Neuronal stem cell (in vitro differentiated cells): ENCODE data around the gene CCDC91.

Experiments
- DNase-seq: peaks from one replicate; pipeline ENCODE4 v3.0.0-alpha.2; 2013; ENCODE audit warnings: low spot score
- H2AFZ ChIP-seq: one replicate; pipeline ENCODE4 v1.6.1; 2013; ENCODE audit warnings: mild to moderate bottlenecking, low read length, inconsistent platforms
- H2AK5ac ChIP-seq: 2 replicates; pipeline ENCODE4 v1.6.1; 2013; ENCODE audit warnings: low read depth, mild to moderate bottlenecking, inconsistent platforms, low read length, moderate library complexity, mixed read lengths
- H2BK120ac ChIP-seq: 2 replicates; pipeline ENCODE4 v1.6.1; 2013; ENCODE audit warnings: low read depth, mild to moderate bottlenecking, inconsistent platforms, low read length, moderate library complexity, mixed read lengths
- H2BK12ac ChIP-seq: one replicate; pipeline ENCODE4 v1.6.1; 2013; ENCODE audit warnings: low read length, inconsistent platforms
- H2BK15ac ChIP-seq: 2 replicates; pipeline ENCODE4 v1.6.1; 2013; ENCODE audit warnings: mild to moderate bottlenecking, low read length, inconsistent platforms, mixed read lengths
- H2BK5ac ChIP-seq: one replicate; pipeline ENCODE4 v1.6.1; 2013; ENCODE audit warnings: inconsistent platforms, mild to moderate bottlenecking, low read length, moderate library complexity
- H3K14ac ChIP-seq: one replicate; pipeline ENCODE4 v1.6.1; 2013; ENCODE audit warnings: low read length, inconsistent platforms
- H3K18ac ChIP-seq: 2 replicates; pipeline ENCODE4 v1.6.1; 2013; ENCODE audit warnings: low read length, inconsistent platforms
- H3K23ac ChIP-seq: 2 replicates; pipeline ENCODE4 v1.6.1; 2013; ENCODE audit warnings: low read depth, mild to moderate bottlenecking, mixed read lengths, low read length, inconsistent platforms; ENCODE audit not compliant: poor library complexity
- H3K27ac ChIP-seq: replicated peaks from 3 replicates; pipeline ENCODE4 v1.5.1; 2013; ENCODE audit warnings: low read length, inconsistent platforms
- H3K27me3 ChIP-seq, 3 experiments: 2 replicates each; pipeline ENCODE4 v1.6.1; 2013; ENCODE audit warnings: low read length in 3 of 3, mild to moderate bottlenecking in 2 of 3, inconsistent platforms in 1 of 3, low read depth in 1 of 3, mixed read lengths in 1 of 3, moderate library complexity in 1 of 3; ENCODE audit not compliant: control insufficient read depth in 3 of 3, insufficient read depth in 3 of 3
- H3K36me3 ChIP-seq, 2 donors: replicated peaks in 1 of 2; 2 replicates each; pipeline ENCODE4 v1.6.1; 2013; ENCODE audit warnings: low read length in 2 of 2; ENCODE audit not compliant: control insufficient read depth in 2 of 2, insufficient read depth in 2 of 2
- H3K4ac ChIP-seq: 2 replicates; pipeline ENCODE4 v1.6.1; 2013; ENCODE audit warnings: inconsistent platforms, mild to moderate bottlenecking, low read length, moderate library complexity
- H3K4me1 ChIP-seq, 2 donors: 1 replicate in 1 of 2; 2 replicates in 1 of 2; pipeline ENCODE4 v1.6.1; 2013; ENCODE audit warnings: low read length in 2 of 2, low read depth in 1 of 2; ENCODE audit not compliant: control insufficient read depth in 2 of 2, insufficient read depth in 1 of 2
- H3K4me2 ChIP-seq: one replicate; pipeline ENCODE4 v1.6.1; 2013; ENCODE audit warnings: mild to moderate bottlenecking, low read length, inconsistent platforms; ENCODE audit not compliant: insufficient read depth, poor library complexity, severe bottlenecking
- H3K4me3 ChIP-seq, 2 donors: 2 replicates each; pipeline ENCODE4 v1.5.1; 2013; ENCODE audit warnings: low read length in 2 of 2, mild to moderate bottlenecking in 2 of 2, inconsistent platforms in 1 of 2, moderate library complexity in 1 of 2
- H3K79me1 ChIP-seq: one replicate; pipeline ENCODE4 v1.6.1; 2013; ENCODE audit warnings: low read depth, mild to moderate bottlenecking, inconsistent platforms, low read length, moderate library complexity
- H3K9ac ChIP-seq: one replicate; pipeline ENCODE4 v1.6.1; 2013; ENCODE audit warnings: mild to moderate bottlenecking, low read depth, low read length, inconsistent platforms; ENCODE audit not compliant: poor library complexity
- H3K9me3 ChIP-seq, 2 donors: replicated peaks in 1 of 2; 2 replicates each; pipeline versions ENCODE3 to v1.6.1; 2013; ENCODE audit warnings: low read length in 2 of 2, mild to moderate bottlenecking in 2 of 2, inconsistent platforms in 1 of 2, low read depth in 1 of 2, mixed read lengths in 1 of 2, moderate library complexity in 1 of 2; ENCODE audit not compliant: control insufficient read depth in 2 of 2, insufficient read depth in 1 of 2
- H4K8ac ChIP-seq: one replicate; pipeline ENCODE4 v1.6.1; 2013; ENCODE audit warnings: low read depth, mild to moderate bottlenecking, inconsistent platforms, low read length, moderate library complexity
- H4K91ac ChIP-seq: one replicate; pipeline ENCODE4 v1.6.1; 2013; ENCODE audit warnings: low read length, low read depth, mild to moderate bottlenecking, inconsistent platforms; ENCODE audit not compliant: poor library complexity
- WGBS, 2 donors: extraction: QIAGEN DNeasy Blood & Tissue Kit; methylation state at CpG; one replicate each; pipeline ENCODE4 v1.1.7; 2013; ENCODE audit warnings: missing lambda C conversion rate in 2 of 2, mixed read lengths in 1 of 2; ENCODE audit not compliant: insufficient read length in 2 of 2, insufficient replicate concordance in 1 of 2; ENCODE audit errors: extremely low coverage in 2 of 2; 5-methylcytosine and 5-hydroxymethylcytosine counted together

Gene CCDC91

GRCh38 chr12:28349196-28349595 lies 158.9 kb downstream of the CCDC91 start:
- no peak overlapping the region for H2BK12ac ChIP-seq
- H2BK5ac ChIP-seq: no peak overlapping the region
- no peaks in the 10 kb centered on the region for H3K79me1 ChIP-seq
- no peak overlapping the region for H3K23ac ChIP-seq
- DNase-seq: no peak
- H2BK120ac ChIP-seq: no peak overlapping the region
- no peak overlapping the region for H2BK15ac ChIP-seq
- H2AFZ ChIP-seq: no peak overlapping the region
- no peaks in the 10 kb centered on the region for H3K36me3 ChIP-seq
- no peak overlapping the region for H3K18ac ChIP-seq
- H4K8ac ChIP-seq: no peak overlapping the region
- H3K4ac ChIP-seq: no peak overlapping the region
- peaks cover 2 to 5% of the 10 kb centered on the region in 2 donors for H3K9me3 ChIP-seq
- no peaks in the 10 kb centered on the region for H3K4me1 ChIP-seq
- WGBS, 2 donors: no CpG with 5 or more reads among the region's 2 CpGs
- no peak overlapping the region for H2AK5ac ChIP-seq
- H4K91ac ChIP-seq: no peak overlapping the region
- no peak overlapping the region for H3K4me3 ChIP-seq
- no peak overlapping the region for H3K14ac ChIP-seq
- no peaks in the 10 kb centered on the region for H3K27me3 ChIP-seq
- no peak overlapping the region for H3K27ac ChIP-seq
- H3K9ac ChIP-seq: no peak overlapping the region
- no peak overlapping the region for H3K4me2 ChIP-seq

GRCh38 chr12:28350502-28350901 lies 160.2 kb downstream of the CCDC91 start:
- Histone ChIP-seq H2BK120ac (no peak overlapping the region), H4K91ac (no peak overlapping the region), H3K36me3 (no peaks in the 10 kb centered on the region), H2BK5ac (no peak overlapping the region), H3K4me3 (no peak overlapping the region), H2BK15ac (no peak overlapping the region), H3K9me3 (peaks cover 2 to 5% of the 10 kb centered on the region in 2 donors), H3K27ac (no peak overlapping the region), H3K9ac (no peak overlapping the region), H3K27me3 (no peaks in the 10 kb centered on the region), H3K79me1 (no peaks in the 10 kb centered on the region), H2BK12ac (no peak overlapping the region), H3K14ac (no peak overlapping the region), H4K8ac (no peak overlapping the region), H3K23ac (no peak overlapping the region), H3K4me1 (no peaks in the 10 kb centered on the region), H3K4me2 (no peak overlapping the region), H3K18ac (no peak overlapping the region), H2AK5ac (no peak overlapping the region), H3K4ac (no peak overlapping the region), H2AFZ (no peak overlapping the region)
- no CpG with 5 or more reads among the region's 1 CpG for WGBS, 2 donors
- no peak for DNase-seq

GRCh38 chr12:28351414-28351813 lies 161.2 kb downstream of the CCDC91 start:
- H2BK12ac ChIP-seq: no peak overlapping the region
- no peak overlapping the region for H3K23ac ChIP-seq
- no peak overlapping the region for H2BK15ac ChIP-seq
- no CpG with 5 or more reads among the region's 2 CpGs for WGBS, 2 donors
- H3K4me3 ChIP-seq: no peak overlapping the region
- DNase-seq: no peak
- H3K4me1 ChIP-seq: no peaks in the 10 kb centered on the region
- no peak overlapping the region for H3K14ac ChIP-seq
- no peak overlapping the region for H4K8ac ChIP-seq
- no peak overlapping the region for H3K4ac ChIP-seq
- no peak overlapping the region for H3K18ac ChIP-seq
- peaks cover 2 to 5% of the 10 kb centered on the region in 2 donors for H3K9me3 ChIP-seq
- no peak overlapping the region for H2AFZ ChIP-seq
- no peak overlapping the region for H2BK120ac ChIP-seq
- no peak overlapping the region for H3K9ac ChIP-seq
- H3K36me3 ChIP-seq: no peaks in the 10 kb centered on the region
- no peak overlapping the region for H2BK5ac ChIP-seq
- no peaks in the 10 kb centered on the region for H3K79me1 ChIP-seq
- H4K91ac ChIP-seq: no peak overlapping the region
- no peak overlapping the region for H3K27ac ChIP-seq
- no peak overlapping the region for H2AK5ac ChIP-seq
- H3K4me2 ChIP-seq: no peak overlapping the region
- no peaks in the 10 kb centered on the region for H3K27me3 ChIP-seq

DNA sequence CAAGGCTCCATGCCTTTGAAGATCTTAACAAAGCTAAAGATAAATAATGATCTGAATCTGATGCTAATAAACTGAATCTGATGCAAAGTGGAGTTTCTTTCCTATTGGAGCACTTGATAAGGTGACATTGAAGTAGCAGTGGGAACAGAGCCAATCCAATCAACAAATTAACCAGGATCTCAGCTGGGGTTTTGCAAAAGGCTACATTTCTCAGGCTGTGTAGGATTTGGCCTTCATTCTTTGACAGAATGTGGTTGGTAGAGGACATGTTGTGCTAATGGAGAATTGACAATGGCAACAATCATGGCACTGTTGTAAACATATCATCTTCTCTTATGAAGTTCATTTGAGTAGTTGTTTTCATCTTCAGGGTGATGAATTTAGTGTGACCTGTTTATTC lies 164.9 kb downstream of the CCDC91 start:
- Histone ChIP-seq H2BK12ac (no peak overlapping the region), H2BK5ac (no peak overlapping the region), H4K91ac (no peak overlapping the region), H4K8ac (no peak overlapping the region), H2BK15ac (no peak overlapping the region), H3K9me3 (peaks cover 2 to 5% of the 10 kb centered on the region in 2 donors), H3K79me1 (no peaks in the 10 kb centered on the region), H3K23ac (no peak overlapping the region), H3K9ac (no peak overlapping the region), H2AK5ac (no peak overlapping the region), H3K27me3 (no peaks in the 10 kb centered on the region), H3K4ac (no peak overlapping the region), H3K4me3 (no peak overlapping the region), H3K27ac (no peak overlapping the region), H3K18ac (no peak overlapping the region), H3K4me1 (no peaks in the 10 kb centered on the region), H3K4me2 (no peak overlapping the region), H3K36me3 (no peaks in the 10 kb centered on the region), H2AFZ (no peak overlapping the region), H3K14ac (no peak overlapping the region), H2BK120ac (no peak overlapping the region)
- DNase-seq: no peak
